GM23248 (cell line): Measurements from ENCODE around the gene FRMD3. TPM values are rescaled to one million over a fixed set of nuclear protein-coding genes. Genes with fewer than 3 reads are reported as not detected.

Experiments
- DNase-seq: peaks from one replicate; pipeline ENCODE4 v3.0.0-alpha.2; 2015
- H2AFZ ChIP-seq: fragments of 200-600 bp; sonication (generic); 2 replicates; pipeline ENCODE4 v1.6.1; 2016; ENCODE audit warnings: antibody characterized with exemption
- H3F3A ChIP-seq: fragments of 200-600 bp; sonication (generic); 2 replicates; pipeline ENCODE4 v1.6.1; 2016; ENCODE audit warnings: mild to moderate bottlenecking, antibody characterized with exemption, mixed run types; ENCODE audit not compliant: insufficient read depth
- H3K27ac ChIP-seq: fragments of 200-600 bp; sonication (generic); 2 replicates; pipeline ENCODE4 v1.5.1; 2016; ENCODE audit warnings: mild to moderate bottlenecking
- H3K27me3 ChIP-seq: fragments of 200-600 bp; sonication (generic); replicated peaks from 2 replicates; pipeline ENCODE4 v1.6.1; 2016; ENCODE audit warnings: mild to moderate bottlenecking; ENCODE audit not compliant: insufficient read depth
- H3K36me3 ChIP-seq: fragments of 200-600 bp; sonication (generic); 2 replicates; pipeline ENCODE4 v1.6.1; 2016; ENCODE audit warnings: low read depth, mild to moderate bottlenecking
- H3K4me1 ChIP-seq: fragments of 200-600 bp; sonication (generic); 2 replicates; pipeline ENCODE4 v1.6.1; 2016; ENCODE audit warnings: mild to moderate bottlenecking; ENCODE audit not compliant: insufficient read depth
- H3K4me2 ChIP-seq: fragments of 200-600 bp; sonication (generic); one replicate; pipeline ENCODE4 v1.6.1; 2016; ENCODE audit warnings: mild to moderate bottlenecking; ENCODE audit not compliant: unreplicated experiment
- H3K4me3 ChIP-seq: fragments of 200-600 bp; sonication (generic); 2 replicates; pipeline ENCODE4 v1.5.1; 2016; ENCODE audit warnings: mild to moderate bottlenecking
- H3K79me2 ChIP-seq: fragments of 200-600 bp; sonication (generic); 2 replicates; pipeline ENCODE4 v1.6.1; 2016; ENCODE audit warnings: mild to moderate bottlenecking; ENCODE audit not compliant: insufficient read depth
- H3K9ac ChIP-seq: fragments of 200-600 bp; sonication (generic); 2 replicates; pipeline ENCODE4 v1.6.1; 2016; ENCODE audit warnings: mild to moderate bottlenecking
- H3K9me2 ChIP-seq: fragments of 200-600 bp; sonication (generic); 2 replicates; pipeline ENCODE4 v1.6.1; 2016; ENCODE audit warnings: mixed run types, mild to moderate bottlenecking, moderate library complexity; ENCODE audit not compliant: insufficient read depth
- H3K9me3 ChIP-seq: fragments of 200-600 bp; sonication (generic); one replicate; pipeline ENCODE4 v1.6.1; 2017; ENCODE audit warnings: low read depth
- H4K20me1 ChIP-seq: fragments of 200-600 bp; sonication (generic); 2 replicates; pipeline ENCODE4 v1.6.0; 2016; ENCODE audit not compliant: insufficient read depth
- EZH2 ChIP-seq: fragments of 200-600 bp; sonication (generic); IDR thresholded peaks from 2 replicates; pipeline ENCODE4 v1.6.1; 2018; ENCODE audit warnings: antibody characterized with exemption, mild to moderate bottlenecking; ENCODE audit not compliant: insufficient read depth, poor library complexity, severe bottlenecking
- EZH2phosphoT487 ChIP-seq: fragments of 200-600 bp; sonication (generic); IDR thresholded peaks from 2 replicates; pipeline ENCODE4 v1.6.1; 2018; ENCODE audit warnings: antibody characterized with exemption, moderate library complexity, mild to moderate bottlenecking, low read depth; ENCODE audit not compliant: insufficient read depth
- WGBS, 2 experiments: methylation state at CpG; one replicate each; pipeline ENCODE4 v1.1.6; 2015 to 2017; ENCODE audit warnings: low lambda C conversion rate in 2 of 2, low coverage in 1 of 2; ENCODE audit errors: missing lambda C conversion rate in 2 of 2; 5-methylcytosine and 5-hydroxymethylcytosine counted together
- in situ Hi-C: fragments of 300-500 bp; cut with MboI; formaldehyde crosslinking; loops from 2 replicates; pipeline ENCODE4 v1.15.0; 2020
- polyA plus RNA-seq: library from polyadenylated mRNA; unstranded; fragments of >200 nt; fragmentation: Nextera tagmentation; extraction: Ambion mirVana; gene quantifications from 2 replicates; pipeline ENCODE4 v1.2.1, GENCODE V29; 2016
- total RNA-seq: library from RNA; depleted of rRNA; stranded (reverse); fragments of >200 nt; shearing (Covaris generic); gene quantifications from 2 replicates; pipeline ENCODE4 v1.2.3, GENCODE V29; 2014

FRMD3 gene
- total and polyA plus RNA-seq, 2 experiments from 2014 or later: 0.32 to 0.66 TPM

GRCh38 chr9:83240671-83241070 is 297.5 kb downstream of the FRMD3 start:
- TF ChIP-seq EZH2phosphoT487: no peak
- no peak for TF ChIP-seq EZH2
- Histone ChIP-seq H3K36me3 (no peaks in the 10 kb centered on the region), H3K4me1 (no peaks in the 10 kb centered on the region), H3K4me3 (no peak overlapping the region), H3F3A (no peaks in the 10 kb centered on the region), H3K79me2 (no peaks in the 10 kb centered on the region), H3K27ac (no peak overlapping the region), H3K4me2 (no peak overlapping the region), H2AFZ (no peak overlapping the region), H3K9ac (no peak overlapping the region), H3K27me3 (no peaks in the 10 kb centered on the region), H4K20me1 (no peaks in the 10 kb centered on the region), H3K9me3 (no peaks in the 10 kb centered on the region), H3K9me2 (no peaks in the 10 kb centered on the region)
- WGBS, 2 experiments: 73 to 75% methylated on average over 4 of the region's 4 CpGs
- DNase-seq: no peak
- in situ Hi-C loops: no loop called here

- H3K4me2 ChIP-seq: no peak overlapping the region
- no peaks in the 10 kb centered on the region for H4K20me1 ChIP-seq
- no peaks in the 10 kb centered on the region for H3K27me3 ChIP-seq
- no peak overlapping the region for H3K9ac ChIP-seq
- H3F3A ChIP-seq: no peaks in the 10 kb centered on the region
- no peaks in the 10 kb centered on the region for H3K36me3 ChIP-seq
- no peaks in the 10 kb centered on the region for H3K9me2 ChIP-seq
- no peak overlapping the region for H3K27ac ChIP-seq
- no peaks in the 10 kb centered on the region for H3K4me1 ChIP-seq
- H3K79me2 ChIP-seq: no peaks in the 10 kb centered on the region
- H3K9me3 ChIP-seq: no peaks in the 10 kb centered on the region
- H2AFZ ChIP-seq: no peak overlapping the region
- H3K4me3 ChIP-seq: no peak overlapping the region
- no peak for DNase-seq
- in situ Hi-C loops: no loop called here
- TF ChIP-seq EZH2phosphoT487 (no peak), EZH2 (no peak)
These were observed 298.5 kb downstream of the FRMD3 start for GRCh38 chr9:83239747-83240146.

GRCh38 chr9:83238871-83239640 is 299.1 kb downstream of the FRMD3 start:
- H3K4me2 ChIP-seq: no peak overlapping the region
- no peaks in the 10 kb centered on the region for H3K36me3 ChIP-seq
- H3K9me3 ChIP-seq: no peaks in the 10 kb centered on the region
- TF ChIP-seq EZH2 (no peak), EZH2phosphoT487 (no peak)
- no peaks in the 10 kb centered on the region for H3K79me2 ChIP-seq
- no peaks in the 10 kb centered on the region for H3K4me1 ChIP-seq
- in situ Hi-C loops: no loop called here
- H3K9ac ChIP-seq: no peak overlapping the region
- H3F3A ChIP-seq: no peaks in the 10 kb centered on the region
- DNase-seq: no peak
- no peaks in the 10 kb centered on the region for H3K9me2 ChIP-seq
- H2AFZ ChIP-seq: no peak overlapping the region
- H3K4me3 ChIP-seq: no peak overlapping the region
- 0 out of 2 replicates have a peak, but pooled peaks cover 2% of the 10 kb centered on the region for H3K27me3 ChIP-seq
- WGBS, 2 experiments: 91 to 96% methylated on average over 6 of the region's 6 CpGs
- no peak overlapping the region for H3K27ac ChIP-seq
- no peaks in the 10 kb centered on the region for H4K20me1 ChIP-seq

- 66 to 70% methylated on average over 4 of the region's 4 CpGs for WGBS, 2 experiments
- no peaks in the 10 kb centered on the region for H3K4me1 ChIP-seq
- peaks cover 5% of the 10 kb centered on the region; the same call in 1 of the 2 replicates for H3K27me3 ChIP-seq
- no peaks in the 10 kb centered on the region for H3F3A ChIP-seq
- H2AFZ ChIP-seq: no peak overlapping the region
- no peak for DNase-seq
- no peaks in the 10 kb centered on the region for H3K36me3 ChIP-seq
- no peaks in the 10 kb centered on the region for H3K9me3 ChIP-seq
- no peaks in the 10 kb centered on the region for H3K9me2 ChIP-seq
- H3K79me2 ChIP-seq: no peaks in the 10 kb centered on the region
- in situ Hi-C loops: no loop called here
- H3K9ac ChIP-seq: no peak overlapping the region
- no peak overlapping the region for H3K4me3 ChIP-seq
- H4K20me1 ChIP-seq: no peaks in the 10 kb centered on the region
- no peak for TF ChIP-seq EZH2
- TF ChIP-seq EZH2phosphoT487: no peak
- no peak overlapping the region for H3K4me2 ChIP-seq
- H3K27ac ChIP-seq: no peak overlapping the region
These were observed 302.0 kb downstream of the FRMD3 start for GRCh38 chr9:83236029-83236696.
